Osteoblast (primary cell): ENCODE data around the gene SLC9A7. TPM values are rescaled to one million over a fixed set of nuclear protein-coding genes. Genes with fewer than 3 reads are reported as not detected.
A peak's percentile ranks its signal among the peaks of the same experiment; 100 is the strongest.

Experiments
- DNase-seq: peaks from one replicate; pipeline ENCODE4 v3.0.0; 2011; ENCODE audit warnings: low spot score, mixed read lengths; ENCODE audit not compliant: insufficient read length; ENCODE audit errors: missing footprints
- H2AFZ ChIP-seq: 2 replicates; pipeline ENCODE4 v1.6.0; 2011; ENCODE audit warnings: mild to moderate bottlenecking, low read length
- H3K27ac ChIP-seq: 2 replicates; pipeline ENCODE4 v1.5.1; 2011; ENCODE audit warnings: mild to moderate bottlenecking, low read depth, low read length, moderate library complexity
- H3K27me3 ChIP-seq: 2 replicates; pipeline ENCODE4 v1.6.0; 2012; ENCODE audit warnings: mild to moderate bottlenecking, control low read depth, inconsistent platforms, low read length, moderate library complexity; ENCODE audit not compliant: insufficient read depth
- H3K36me3 ChIP-seq: 2 replicates; pipeline ENCODE4 v1.5.1; 2011; ENCODE audit warnings: mild to moderate bottlenecking, low read length, control low read depth, moderate library complexity; ENCODE audit not compliant: insufficient read depth
- H3K4me1 ChIP-seq: 2 replicates; pipeline ENCODE4 v1.5.1; 2011; ENCODE audit warnings: mild to moderate bottlenecking, low read length, control low read depth, moderate library complexity; ENCODE audit not compliant: insufficient read depth
- H3K4me2 ChIP-seq: 2 replicates; pipeline ENCODE4 v1.6.0; 2011; ENCODE audit warnings: mild to moderate bottlenecking, low read length; ENCODE audit not compliant: insufficient read depth
- H3K4me3 ChIP-seq: fragments of 200-600 bp; sonication (generic); 3 replicates; pipeline ENCODE4 v1.5.1; 2012; ENCODE audit warnings: mild to moderate bottlenecking, low read length, inconsistent platforms; ENCODE audit not compliant: insufficient read depth
- H3K79me2 ChIP-seq: 2 replicates; pipeline ENCODE4 v1.6.0; 2012; ENCODE audit warnings: mild to moderate bottlenecking, low read length, control low read depth, inconsistent platforms; ENCODE audit not compliant: insufficient read depth
- H3K9me3 ChIP-seq: 2 replicates; pipeline ENCODE4 v1.5.1; 2011; ENCODE audit warnings: low read depth, low read length, control low read depth
- H4K20me1 ChIP-seq: 2 replicates; pipeline ENCODE4 v1.6.0; 2012; ENCODE audit warnings: mild to moderate bottlenecking, low read length, control low read depth; ENCODE audit not compliant: insufficient read depth
- total RNA-seq: library from RNA; depleted of rRNA; stranded (reverse); fragments of >200 nt; gene quantifications from 2 replicates; pipeline ENCODE4 v1.2.3, GENCODE V29; 2012
- TF ChIP-seq, protein P1 (sequence below): IDR thresholded peaks from 2 replicates; pipeline ENCODE4 v1.5.1; 2011; ENCODE audit warnings: mild to moderate bottlenecking, low read depth, low read length, moderate library complexity; ENCODE audit errors: extremely low read depth

The SLC9A7 gene
- 42.0 and 43.6 TPM in 2 replicates for total RNA-seq

GRCh38 chrX:46758956-46759644 is at the start of gene SLC9A7:
TSS of gene SLC9A7 (minus strand) at chrX:46759118. CDS start at chrX:46759029, 89 bp downstream.
- Histone ChIP-seq H3K4me1 (peaks cover 18% of the 10 kb centered on the region), H3K27ac (peak within 1 kb of the TSS; percentile 56), H3K27me3 (no peaks in the 10 kb centered on the region), H3K9me3 (peaks cover 5% of the 10 kb centered on the region), H3K4me2 (peak within 1 kb of the TSS; percentile 86), H3K36me3 (no peaks in the 10 kb centered on the region), H3K79me2 (peaks cover 38% of the 10 kb centered on the region), H4K20me1 (peaks cover 3% of the 10 kb centered on the region), H2AFZ (peak within 1 kb of the TSS; percentile 81), H3K4me3 (peak within 1 kb of the TSS; percentile 79)
- DNase-seq = peak; percentile 87
- TF ChIP-seq, protein P1, sequence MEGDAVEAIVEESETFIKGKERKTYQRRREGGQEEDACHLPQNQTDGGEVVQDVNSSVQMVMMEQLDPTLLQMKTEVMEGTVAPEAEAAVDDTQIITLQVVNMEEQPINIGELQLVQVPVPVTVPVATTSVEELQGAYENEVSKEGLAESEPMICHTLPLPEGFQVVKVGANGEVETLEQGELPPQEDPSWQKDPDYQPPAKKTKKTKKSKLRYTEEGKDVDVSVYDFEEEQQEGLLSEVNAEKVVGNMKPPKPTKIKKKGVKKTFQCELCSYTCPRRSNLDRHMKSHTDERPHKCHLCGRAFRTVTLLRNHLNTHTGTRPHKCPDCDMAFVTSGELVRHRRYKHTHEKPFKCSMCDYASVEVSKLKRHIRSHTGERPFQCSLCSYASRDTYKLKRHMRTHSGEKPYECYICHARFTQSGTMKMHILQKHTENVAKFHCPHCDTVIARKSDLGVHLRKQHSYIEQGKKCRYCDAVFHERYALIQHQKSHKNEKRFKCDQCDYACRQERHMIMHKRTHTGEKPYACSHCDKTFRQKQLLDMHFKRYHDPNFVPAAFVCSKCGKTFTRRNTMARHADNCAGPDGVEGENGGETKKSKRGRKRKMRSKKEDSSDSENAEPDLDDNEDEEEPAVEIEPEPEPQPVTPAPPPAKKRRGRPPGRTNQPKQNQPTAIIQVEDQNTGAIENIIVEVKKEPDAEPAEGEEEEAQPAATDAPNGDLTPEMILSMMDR = peak; percentile 53

GRCh38 chrX:46805270-46805669 is 46.4 kb upstream of the SLC9A7 start:
- Histone ChIP-seq H3K36me3 (no peaks in the 10 kb centered on the region), H2AFZ (no peak overlapping the region), H4K20me1 (no peaks in the 10 kb centered on the region), H3K79me2 (no peaks in the 10 kb centered on the region), H3K27ac (no peak overlapping the region), H3K27me3 (peaks cover 6% of the 10 kb centered on the region), H3K4me2 (no peak overlapping the region), H3K4me1 (no peaks in the 10 kb centered on the region), H3K9me3 (no peaks in the 10 kb centered on the region), H3K4me3 (no peak overlapping the region)
- DNase-seq = no peak
- TF ChIP-seq, protein P1 = no peak

- peaks cover 2% of the 10 kb centered on the region for H3K27me3 ChIP-seq
- no peak overlapping the region for H3K4me2 ChIP-seq
- no peak overlapping the region for H3K4me3 ChIP-seq
- H3K79me2 ChIP-seq = no peaks in the 10 kb centered on the region
- no peaks in the 10 kb centered on the region for H4K20me1 ChIP-seq
- no peaks in the 10 kb centered on the region for H3K4me1 ChIP-seq
- no peaks in the 10 kb centered on the region for H3K36me3 ChIP-seq
- H2AFZ ChIP-seq = no peak overlapping the region
- TF ChIP-seq, protein P1 = peak; percentile 28
- no peaks in the 10 kb centered on the region for H3K9me3 ChIP-seq
- no peak overlapping the region for H3K27ac ChIP-seq
- DNase-seq = peak; percentile 61
Observed at GRCh38 chrX:46803140-46803539, 44.2 kb upstream of the SLC9A7 start.

DNA sequence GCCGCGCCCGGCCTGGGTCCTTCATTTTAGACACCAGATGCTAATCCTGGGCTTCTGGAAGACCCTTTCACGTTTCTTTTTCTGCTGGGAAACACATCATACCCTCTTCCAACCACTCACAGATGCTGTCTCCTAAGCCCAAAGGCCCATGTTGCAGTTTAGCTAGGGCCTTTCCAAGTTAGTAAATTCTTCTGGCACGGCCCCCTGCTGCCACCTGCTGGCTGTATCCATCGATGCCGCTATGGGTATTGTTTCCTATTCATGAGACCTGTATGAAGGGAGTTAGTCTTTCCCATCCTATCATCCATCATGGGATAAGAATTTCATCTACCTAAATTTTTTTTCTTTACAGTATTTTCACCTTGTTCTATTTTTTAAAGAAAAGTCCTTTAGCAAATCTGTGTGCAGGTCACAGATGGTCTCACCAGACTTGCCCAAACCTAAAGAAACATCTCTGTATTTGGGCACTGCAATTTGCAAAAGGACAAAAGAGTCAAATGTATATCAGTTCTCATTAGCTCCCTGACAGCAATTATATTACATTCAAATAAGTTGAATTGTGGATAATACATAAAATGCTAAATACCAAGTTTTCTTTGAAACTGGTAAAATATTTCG is 37.8 kb upstream of the SLC9A7 start:
- no peaks in the 10 kb centered on the region for H3K9me3 ChIP-seq
- no peaks in the 10 kb centered on the region for H3K27me3 ChIP-seq
- no peaks in the 10 kb centered on the region for H4K20me1 ChIP-seq
- no peak overlapping the region for H3K27ac ChIP-seq
- H2AFZ ChIP-seq = no peak overlapping the region
- H3K4me2 ChIP-seq = no peak overlapping the region
- H3K36me3 ChIP-seq = no peaks in the 10 kb centered on the region
- DNase-seq = peak; percentile 66
- no peaks in the 10 kb centered on the region for H3K79me2 ChIP-seq
- TF ChIP-seq, protein P1 = peak; percentile 92
- peaks cover 16% of the 10 kb centered on the region for H3K4me1 ChIP-seq
- no peak overlapping the region for H3K4me3 ChIP-seq
